ENCODE data around the gene BCAM. TPM values are rescaled to one million over a fixed set of nuclear protein-coding genes. Genes with fewer than 3 reads are reported as not detected.

Gene BCAM
- total RNA-seq, 2 experiments from 2014 or later, result not detected

- peaks cover 6% of the 10 kb centered on the region for H3K4me1 ChIP-seq (ENCODE audit: insufficient read depth, low read length)
- TF ChIP-seq CTCF (IDR thresholded peaks at IDR 0.05), result no peak
- H3K36me3 Mint-ChIP-seq (ENCODE audit: low read depth), result no peaks in the 10 kb centered on the region
- H3K4me3 ChIP-seq (ENCODE audit: low read length), result no peak overlapping the region
- no peaks in the 10 kb centered on the region for H3K4me1 Mint-ChIP-seq (ENCODE audit: low read depth)
- no peaks in the 10 kb centered on the region for H3K9me3 Mint-ChIP-seq
- peaks cover 44% of the 10 kb centered on the region for H3K27me3 Mint-ChIP-seq
- intact Hi-C loops (cut with DNase I, micrococcal nuclease), result no loop called here
- ATAC-seq (ENCODE audit: poor library complexity), result no peak
- ChIA-PET CTCF (interaction anchor here (0.6 kb wide), 1 partner anchor 61 kb away, joined by 3 read pairs; no protein-coding TSS in a partner anchor), POLR2A (no interaction called here)
- H3K27ac Mint-ChIP-seq, result no peak overlapping the region
- H3K4me3 Mint-ChIP-seq, result no peak overlapping the region
- peaks cover 0 to 4% of the 10 kb centered on the region in 2 experiments for H3K9me3 ChIP-seq (ENCODE audit: control insufficient read depth in 1 of 2, insufficient read depth in 1 of 2, low read length in 2 of 2)
- no peaks in the 10 kb centered on the region for H3K36me3 ChIP-seq (ENCODE audit: insufficient read depth, low read length)
- peaks cover 13 to 22% of the 10 kb centered on the region in 2 experiments for H3K27me3 ChIP-seq (ENCODE audit: control insufficient read depth in 1 of 2, insufficient read depth in 2 of 2, low read length in 2 of 2)
- H3K27ac ChIP-seq (ENCODE audit: low read depth in 1 of 2, low read length in 2 of 2), result no peak overlapping the region
- no peak for DNase-seq
Measured at GRCh38 chr19:44813070-44813840, 4.4 kb downstream of the BCAM start.

DNA sequence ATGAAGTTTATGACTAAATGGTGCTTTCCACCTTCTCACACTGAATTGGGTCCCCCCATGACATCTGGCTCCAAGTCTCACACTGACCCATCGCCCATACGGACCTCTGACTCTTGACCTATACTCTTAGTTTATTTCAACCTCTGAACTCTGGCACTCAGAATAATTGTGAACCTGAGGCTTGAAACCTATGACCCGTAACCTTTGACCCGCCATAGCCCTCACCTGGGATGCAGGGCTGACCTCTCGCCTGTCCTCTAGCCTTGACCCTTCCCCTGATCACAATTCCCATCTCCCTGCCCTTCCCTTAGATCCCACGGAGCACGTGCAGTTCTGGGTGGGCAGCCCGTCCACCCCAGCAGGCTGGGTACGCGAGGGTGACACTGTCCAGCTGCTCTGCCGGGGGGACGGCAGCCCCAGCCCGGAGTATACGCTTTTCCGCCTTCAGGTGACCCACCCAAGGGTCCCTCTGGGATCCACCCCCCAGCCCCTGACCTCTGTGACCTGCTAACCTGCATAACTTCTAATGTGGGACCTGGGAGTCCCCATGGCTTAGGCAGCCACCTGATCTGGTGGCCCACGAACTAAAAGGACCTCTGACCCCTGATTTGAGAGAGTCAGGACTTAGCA lies 5.1 kb downstream of the BCAM start:
- H3K4me3 Mint-ChIP-seq, result no peak overlapping the region
- H3K9me3 Mint-ChIP-seq, result no peaks in the 10 kb centered on the region
- H3K36me3 ChIP-seq (ENCODE audit: insufficient read depth, low read length), result no peaks in the 10 kb centered on the region
- intact Hi-C loops (cut with DNase I, micrococcal nuclease), result no loop called here
- ATAC-seq (ENCODE audit: poor library complexity) (no peak), DNase-seq (no peak)
- H3K27me3 ChIP-seq (ENCODE audit: control insufficient read depth in 1 of 2, insufficient read depth in 2 of 2, low read length in 2 of 2), result peaks cover 10 to 17% of the 10 kb centered on the region in 2 experiments
- H3K27me3 Mint-ChIP-seq, result peaks cover 41% of the 10 kb centered on the region
- H3K4me3 ChIP-seq (ENCODE audit: low read length), result no peak overlapping the region
- peaks cover 0 to 4% of the 10 kb centered on the region in 2 experiments for H3K9me3 ChIP-seq (ENCODE audit: control insufficient read depth in 1 of 2, insufficient read depth in 1 of 2, low read length in 2 of 2)
- no peak overlapping the region for H3K27ac Mint-ChIP-seq
- ChIA-PET POLR2A (no interaction called here), CTCF (interaction anchor here (0.6 kb wide), 1 partner anchor 62 kb away, joined by 3 read pairs; no protein-coding TSS in a partner anchor)
- no peak for TF ChIP-seq CTCF (IDR thresholded peaks at IDR 0.05)
- no peak overlapping the region for H3K27ac ChIP-seq (ENCODE audit: low read depth in 1 of 2, low read length in 2 of 2)
- H3K36me3 Mint-ChIP-seq (ENCODE audit: low read depth), result no peaks in the 10 kb centered on the region
- H3K4me1 Mint-ChIP-seq (ENCODE audit: low read depth), result no peaks in the 10 kb centered on the region
- peaks cover 6% of the 10 kb centered on the region for H3K4me1 ChIP-seq (ENCODE audit: insufficient read depth, low read length)

DNA sequence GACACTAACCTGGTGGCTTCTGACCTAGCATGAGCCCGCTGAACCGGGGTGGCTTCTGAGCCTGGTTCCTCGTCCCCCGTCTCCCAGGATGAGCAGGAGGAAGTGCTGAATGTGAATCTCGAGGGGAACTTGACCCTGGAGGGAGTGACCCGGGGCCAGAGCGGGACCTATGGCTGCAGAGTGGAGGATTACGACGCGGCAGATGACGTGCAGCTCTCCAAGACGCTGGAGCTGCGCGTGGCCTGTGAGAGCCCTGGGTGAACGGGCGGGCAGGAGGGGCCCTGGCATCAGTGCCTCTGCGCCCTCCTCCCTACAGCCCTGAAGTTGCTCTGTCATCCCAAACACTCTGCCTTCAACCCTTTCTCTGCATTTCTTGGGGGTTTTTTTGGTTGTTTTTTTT lies 5.6 kb downstream of the BCAM start:
- ChIA-PET POLR2A (no interaction called here), CTCF (no interaction called here)
- no peaks in the 10 kb centered on the region for H3K9me3 Mint-ChIP-seq
- Histone ChIP-seq H3K36me3 (ENCODE audit: insufficient read depth, low read length) (no peaks in the 10 kb centered on the region), H3K4me1 (ENCODE audit: insufficient read depth, low read length) (peaks cover under 1% of the 10 kb centered on the region), H3K27me3 (ENCODE audit: control insufficient read depth in 1 of 2, insufficient read depth in 2 of 2, low read length in 2 of 2) (peaks cover 6 to 11% of the 10 kb centered on the region in 2 experiments), H3K9me3 (ENCODE audit: control insufficient read depth in 1 of 2, insufficient read depth in 1 of 2, low read length in 2 of 2) (peaks cover 0 to 4% of the 10 kb centered on the region in 2 experiments), H3K4me3 (ENCODE audit: low read length) (no peak overlapping the region), H3K27ac (ENCODE audit: low read depth in 1 of 2, low read length in 2 of 2) (no peak overlapping the region)
- TF ChIP-seq CTCF (IDR thresholded peaks at IDR 0.05), result no peak
- H3K36me3 Mint-ChIP-seq (ENCODE audit: low read depth), result no peaks in the 10 kb centered on the region
- ATAC-seq (ENCODE audit: poor library complexity), result no peak
- H3K27me3 Mint-ChIP-seq, result peaks cover 37% of the 10 kb centered on the region
- no peaks in the 10 kb centered on the region for H3K4me1 Mint-ChIP-seq (ENCODE audit: low read depth)
- no peak for DNase-seq
- H3K4me3 Mint-ChIP-seq, result no peak overlapping the region
- no peak overlapping the region for H3K27ac Mint-ChIP-seq
- intact Hi-C loops (cut with DNase I, micrococcal nuclease), result no loop called here
